Endothelial cell of umbilical vein (primary cell): ENCODE data around the gene MVB12B.

ENCODE experiments used
- CTCF ChIP-seq, 2 donors: IDR thresholded peaks; 1 replicate in 1 of 2; 2 replicates in 1 of 2; pipeline ENCODE4 v1.5.1; 2011; ENCODE audit warnings: low read length in 2 of 2, mild to moderate bottlenecking in 2 of 2, moderate library complexity in 2 of 2, control low read depth in 1 of 2, inconsistent platforms in 1 of 2, low read depth in 1 of 2; ENCODE audit not compliant: insufficient read depth in 1 of 2; ENCODE audit errors: extremely low read depth in 1 of 2
- EZH2 ChIP-seq: IDR thresholded peaks from 2 replicates; pipeline ENCODE4 v1.6.1; 2012; ENCODE audit warnings: borderline replicate concordance, low read depth, mild to moderate bottlenecking, moderate library complexity, low read length, inconsistent platforms; ENCODE audit not compliant: severe bottlenecking
- FOS ChIP-seq: IDR thresholded peaks from 2 replicates; pipeline ENCODE4 v1.6.1; 2011; ENCODE audit warnings: mild to moderate bottlenecking, low read length, moderate library complexity, borderline replicate concordance; ENCODE audit not compliant: insufficient read depth
- GATA2 ChIP-seq: IDR thresholded peaks from 2 replicates; pipeline ENCODE4 v1.7.0; 2011; ENCODE audit warnings: low read depth, mild to moderate bottlenecking, moderate library complexity, mixed read lengths, low read length; ENCODE audit not compliant: insufficient read length, insufficient read depth
- JUN ChIP-seq: IDR thresholded peaks from 2 replicates; pipeline ENCODE4 v1.6.1; 2011; ENCODE audit warnings: borderline replicate concordance, low read depth; ENCODE audit not compliant: insufficient read length, insufficient read depth
- MYC ChIP-seq: IDR thresholded peaks from one replicate; pipeline ENCODE4 v1.6.1; 2011; ENCODE audit warnings: mild to moderate bottlenecking, low read depth, low read length
- POLR2A ChIP-seq: IDR thresholded peaks from 2 replicates; pipeline ENCODE4 v1.6.1; 2012; ENCODE audit warnings: low read depth, mild to moderate bottlenecking, control low read depth, low read length
- POLR2AphosphoS5 ChIP-seq: IDR thresholded peaks from 2 replicates; pipeline ENCODE4 v1.6.1; 2012; ENCODE audit warnings: low read depth, mild to moderate bottlenecking, control low read depth, low read length, moderate library complexity; ENCODE audit not compliant: insufficient read depth
- TF ChIP-seq, protein P1 (sequence below): IDR thresholded peaks from 2 replicates; pipeline ENCODE4 v1.6.1; 2011; ENCODE audit not compliant: insufficient read depth, insufficient read length

GRCh38 chr9:126481862-126482261 lies 155.2 kb downstream of the MVB12B start:
- TF ChIP-seq CTCF (IDR thresholded peaks at IDR 0.05; ENCODE audit: extremely low read depth in 1 of 2, insufficient read depth in 1 of 2, low read depth in 1 of 2, low read length in 2 of 2) = no peak
- no peak for TF ChIP-seq POLR2A
- no peak for TF ChIP-seq EZH2
- no peak for TF ChIP-seq GATA2
- TF ChIP-seq, protein P1, sequence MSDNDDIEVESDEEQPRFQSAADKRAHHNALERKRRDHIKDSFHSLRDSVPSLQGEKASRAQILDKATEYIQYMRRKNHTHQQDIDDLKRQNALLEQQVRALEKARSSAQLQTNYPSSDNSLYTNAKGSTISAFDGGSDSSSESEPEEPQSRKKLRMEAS = no peak
- TF ChIP-seq POLR2AphosphoS5 = no peak
- TF ChIP-seq MYC = no peak
- no peak for TF ChIP-seq FOS
- TF ChIP-seq JUN = no peak
